ENCODE data around the gene LRRC47.

The LRRC47 gene

DNA sequence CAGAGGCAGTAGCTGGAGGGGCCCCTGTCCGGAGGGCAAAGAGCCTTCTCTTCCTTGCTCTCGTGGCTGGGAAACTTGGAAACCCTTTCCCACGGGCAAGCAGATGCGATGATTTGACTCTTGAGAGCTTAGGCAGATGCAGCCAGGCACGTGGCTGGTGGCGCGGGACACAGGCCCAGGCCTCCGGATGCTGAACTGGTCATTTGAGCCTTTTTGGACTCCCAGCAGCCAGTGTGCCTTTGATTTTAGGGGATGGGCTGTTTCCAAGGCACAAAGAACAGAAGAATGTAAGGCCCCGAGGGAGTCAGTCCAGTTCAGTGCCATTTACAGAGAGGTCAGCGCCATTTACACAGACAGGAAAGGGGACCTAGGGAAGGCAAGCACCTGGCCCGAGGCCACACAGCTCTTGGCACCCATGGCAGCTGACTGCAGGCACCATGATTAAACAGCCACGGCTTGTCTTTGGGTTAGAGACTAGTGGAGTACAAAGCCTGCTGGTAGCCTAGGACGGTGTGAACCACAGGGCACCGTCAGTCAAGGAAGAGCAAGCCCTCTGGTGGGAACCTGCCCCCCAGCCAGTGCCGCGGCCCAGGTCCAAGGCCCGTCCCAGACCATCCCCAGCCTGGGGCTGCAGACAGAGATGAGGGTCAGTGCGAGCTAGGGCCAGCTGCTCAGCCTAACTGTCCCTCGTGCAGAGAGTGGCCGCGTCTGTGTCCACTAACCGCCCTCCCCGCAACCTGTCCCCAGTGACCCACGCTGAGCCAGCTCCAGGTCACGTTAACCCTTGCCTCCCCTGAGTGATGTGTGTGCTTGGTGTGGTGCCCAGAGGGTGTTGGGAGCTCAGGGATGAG is 64.5 kb downstream of the LRRC47 start:
- no peak for DNase-seq

DNA sequence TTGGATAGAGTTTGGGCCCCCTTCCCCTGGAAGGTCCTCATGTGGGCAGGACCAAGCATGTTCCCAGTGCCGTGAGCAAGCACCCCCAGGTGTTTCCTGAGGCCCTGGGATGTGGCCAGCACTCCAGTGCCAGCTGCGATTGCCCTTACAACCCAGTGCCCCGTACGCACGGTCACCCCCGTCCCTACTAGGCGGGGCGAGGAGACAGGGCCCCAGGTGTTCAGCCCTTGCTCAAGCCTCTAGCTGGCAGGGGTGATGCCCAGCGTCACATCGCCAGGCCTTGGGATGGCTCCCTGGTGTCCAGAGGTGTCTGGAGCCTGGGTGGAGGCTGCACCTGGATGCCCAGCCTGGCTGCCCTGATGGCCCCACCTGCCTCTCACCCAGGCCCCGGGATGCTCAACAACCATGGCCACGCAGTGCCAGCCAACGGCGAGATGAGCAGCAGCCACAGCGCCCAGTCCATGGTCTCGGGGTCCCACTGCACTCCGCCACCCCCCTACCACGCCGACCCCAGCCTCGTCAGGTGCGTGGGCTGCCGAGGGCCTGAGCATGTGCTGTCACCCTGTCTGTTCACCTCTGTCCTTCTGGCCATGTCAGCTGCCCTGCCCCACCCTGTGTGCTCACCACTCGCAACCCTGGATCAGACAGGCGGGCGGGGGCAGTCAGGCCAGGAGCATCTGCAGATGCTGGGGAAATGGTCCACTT is 65.6 kb downstream of the LRRC47 start:
- DNase-seq = no peak

DNA sequence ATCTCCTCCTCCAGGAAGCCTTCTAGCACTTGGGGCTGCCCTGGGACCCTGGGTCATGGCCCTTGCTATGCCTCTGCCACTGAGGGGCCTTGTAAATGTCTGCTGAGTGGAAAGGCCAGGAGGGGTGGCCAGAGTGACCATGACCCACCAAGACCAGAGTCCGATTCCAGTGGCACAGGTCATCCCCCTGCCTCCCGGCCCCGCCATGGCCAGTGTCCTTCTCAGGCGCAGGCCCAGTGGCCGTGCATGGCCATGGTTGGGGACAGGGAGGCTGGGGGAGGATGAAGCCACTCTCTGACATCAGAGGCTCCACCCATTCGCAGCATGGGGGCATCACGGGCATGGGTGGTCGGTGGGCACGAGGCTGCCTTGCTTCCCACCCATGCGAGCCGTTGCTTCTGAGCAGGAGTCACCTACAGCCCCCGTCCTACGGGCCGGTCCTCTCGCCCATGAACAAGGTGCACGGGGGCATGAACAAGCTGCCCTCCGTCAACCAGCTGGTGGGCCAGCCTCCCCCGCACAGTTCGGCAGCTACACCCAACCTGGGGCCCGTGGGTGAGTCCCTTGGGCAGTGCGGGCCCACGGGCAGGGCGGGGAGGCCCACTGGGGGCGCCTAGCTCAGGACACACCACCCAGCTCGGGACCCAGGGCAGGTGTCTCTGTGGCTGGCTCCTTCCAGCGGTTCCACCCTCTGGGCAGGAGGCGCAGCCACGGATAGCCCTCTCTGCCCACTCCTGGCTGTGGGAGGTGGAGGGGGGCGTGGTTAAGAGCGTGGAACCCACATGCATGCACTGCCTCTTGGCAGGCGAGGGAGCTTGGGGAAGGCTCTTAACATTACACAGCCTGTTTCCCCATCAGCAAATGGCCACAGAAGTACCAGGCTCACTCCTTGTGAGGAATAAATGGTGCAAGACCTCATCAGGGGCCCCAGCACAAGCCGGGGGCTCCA is 66.4 kb downstream of the LRRC47 start:
- no peak for DNase-seq

Data from SW 1271 (cell line).